ENCODE measurements around the gene CDC37L1.
"Not testable (repeated sequence)": the region's sequence is repeated elsewhere in the genome, so short reads cannot be mapped to it uniquely, and the experiment has no call there.

CDC37L1 gene

GRCh38 chr9:4679268-4680172 lies at the start of gene CDC37L1:
TSS of gene CDC37L1 (plus strand) at chr9:4679569. CDS start at chr9:4679768, 199 bp downstream.
- ATAC-seq (replicated peaks; ENCODE audit: extremely low read depth, poor library complexity, severe bottlenecking) (peak; percentile 95), DNase-seq (ENCODE audit: low spot score in 2 of 2) (peak; percentile 99 to 100)
- H3K27me3 Mint-ChIP-seq = no peaks in the 10 kb centered on the region
- peaks cover 12% of the 10 kb centered on the region for H3K4me1 Mint-ChIP-seq
- H3K9me3 Mint-ChIP-seq = no peaks in the 10 kb centered on the region
- H3K36me3 Mint-ChIP-seq (ENCODE audit: insufficient read depth) = peaks cover 8% of the 10 kb centered on the region
- H3K27ac Mint-ChIP-seq (ENCODE audit: low read depth) = no peak within 1 kb of the TSS
- H3K4me3 Mint-ChIP-seq = no peak within 1 kb of the TSS

GRCh38 chr9:4630836-4631235 lies 48.5 kb upstream of the CDC37L1 start:
- peaks cover 3% of the 10 kb centered on the region for H3K36me3 Mint-ChIP-seq (ENCODE audit: insufficient read depth)
- H3K9me3 Mint-ChIP-seq = no peaks in the 10 kb centered on the region
- DNase-seq (ENCODE audit: low spot score in 2 of 2) (no peak), ATAC-seq (replicated peaks; ENCODE audit: extremely low read depth, poor library complexity, severe bottlenecking) (no peak)
- peak overlapping the region; percentile 27 for H3K27ac Mint-ChIP-seq (ENCODE audit: low read depth)
- peaks cover 10% of the 10 kb centered on the region for H3K4me1 Mint-ChIP-seq
- no peaks in the 10 kb centered on the region for H3K27me3 Mint-ChIP-seq
- no peak overlapping the region for H3K4me3 Mint-ChIP-seq

- H3K27ac Mint-ChIP-seq (ENCODE audit: low read depth) = peak overlapping the region; percentile 39
- no peaks in the 10 kb centered on the region for H3K9me3 Mint-ChIP-seq
- no peak for ATAC-seq (replicated peaks; ENCODE audit: extremely low read depth, poor library complexity, severe bottlenecking)
- DNase-seq (ENCODE audit: low spot score in 2 of 2) = no peak
- no peak overlapping the region for H3K4me3 Mint-ChIP-seq
- no peaks in the 10 kb centered on the region for H3K27me3 Mint-ChIP-seq
- H3K4me1 Mint-ChIP-seq = peaks cover 16% of the 10 kb centered on the region
- H3K36me3 Mint-ChIP-seq (ENCODE audit: insufficient read depth) = no peaks in the 10 kb centered on the region
Measured at GRCh38 chr9:4638968-4639367, 40.4 kb upstream of the CDC37L1 start.

GRCh38 chr9:4639420-4639819 lies 39.9 kb upstream of the CDC37L1 start:
- ATAC-seq (replicated peaks; ENCODE audit: extremely low read depth, poor library complexity, severe bottlenecking) (no peak), DNase-seq (ENCODE audit: low spot score in 2 of 2) (no peak)
- H3K27ac Mint-ChIP-seq (ENCODE audit: low read depth) = peak overlapping the region; percentile 39

GRCh38 chr9:4640027-4640426 lies 39.3 kb upstream of the CDC37L1 start:
- Mint-ChIP-seq H3K4me3 (no peak overlapping the region), H3K27ac (ENCODE audit: low read depth) (no peak overlapping the region), H3K4me1 (peaks cover 21% of the 10 kb centered on the region), H3K9me3 (no peaks in the 10 kb centered on the region), H3K27me3 (no peaks in the 10 kb centered on the region), H3K36me3 (ENCODE audit: insufficient read depth) (peaks cover 2% of the 10 kb centered on the region)
- ATAC-seq (replicated peaks; ENCODE audit: extremely low read depth, poor library complexity, severe bottlenecking) (no peak), DNase-seq (ENCODE audit: low spot score in 2 of 2) (peak; percentile 26 to 53)

More at GRCh38 chr9:4639420-4639819, 39.9 kb upstream of the CDC37L1 start:
- H3K36me3 Mint-ChIP-seq (ENCODE audit: insufficient read depth) = peaks cover under 1% of the 10 kb centered on the region
- H3K4me1 Mint-ChIP-seq = peaks cover 17% of the 10 kb centered on the region
- no peaks in the 10 kb centered on the region for H3K9me3 Mint-ChIP-seq
- H3K27me3 Mint-ChIP-seq = no peaks in the 10 kb centered on the region
- H3K4me3 Mint-ChIP-seq = no peak overlapping the region

- Mint-ChIP-seq H3K27me3 (no peaks in the 10 kb centered on the region), H3K27ac (ENCODE audit: low read depth) (peak overlapping the region; percentile 23), H3K4me1 (peaks cover 21% of the 10 kb centered on the region), H3K36me3 (ENCODE audit: insufficient read depth) (peaks cover 2% of the 10 kb centered on the region), H3K9me3 (no peaks in the 10 kb centered on the region), H3K4me3 (no peak overlapping the region)
- ATAC-seq (replicated peaks; ENCODE audit: extremely low read depth, poor library complexity, severe bottlenecking) = no peak
- no peak for DNase-seq (ENCODE audit: low spot score in 2 of 2)
Measured at GRCh38 chr9:4642351-4642750, 37.0 kb upstream of the CDC37L1 start.

- peaks cover 4% of the 10 kb centered on the region for H3K36me3 Mint-ChIP-seq (ENCODE audit: insufficient read depth)
- peak overlapping the region; percentile 85 for H3K27ac Mint-ChIP-seq (ENCODE audit: low read depth)
- no peaks in the 10 kb centered on the region for H3K9me3 Mint-ChIP-seq
- peak in 1 of 2 donors; percentile 45 for DNase-seq (ENCODE audit: low spot score in 2 of 2)
- H3K4me3 Mint-ChIP-seq = peak overlapping the region; percentile 59
- ATAC-seq (replicated peaks; ENCODE audit: extremely low read depth, poor library complexity, severe bottlenecking) = peak; percentile 94
- H3K4me1 Mint-ChIP-seq = peaks cover 29% of the 10 kb centered on the region
- no peaks in the 10 kb centered on the region for H3K27me3 Mint-ChIP-seq
Measured at GRCh38 chr9:4654084-4654483, 25.3 kb upstream of the CDC37L1 start.

GRCh38 chr9:4654538-4654937 lies 24.8 kb upstream of the CDC37L1 start:
- H3K4me3 Mint-ChIP-seq = peak overlapping the region; percentile 59
- no peaks in the 10 kb centered on the region for H3K27me3 Mint-ChIP-seq
- DNase-seq (ENCODE audit: low spot score in 2 of 2) (no peak), ATAC-seq (replicated peaks; ENCODE audit: extremely low read depth, poor library complexity, severe bottlenecking) (no peak)
- peak overlapping the region; percentile 85 for H3K27ac Mint-ChIP-seq (ENCODE audit: low read depth)
- peaks cover 29% of the 10 kb centered on the region for H3K4me1 Mint-ChIP-seq
- peaks cover 4% of the 10 kb centered on the region for H3K36me3 Mint-ChIP-seq (ENCODE audit: insufficient read depth)
- H3K9me3 Mint-ChIP-seq = no peaks in the 10 kb centered on the region

GRCh38 chr9:4656196-4656595 lies 23.2 kb upstream of the CDC37L1 start:
- not testable (repeated sequence) for H3K27ac Mint-ChIP-seq (ENCODE audit: low read depth); H3K9me3 Mint-ChIP-seq

GRCh38 chr9:4656621-4657020 lies 22.7 kb upstream of the CDC37L1 start:
- ATAC-seq (replicated peaks; ENCODE audit: extremely low read depth, poor library complexity, severe bottlenecking) (no peak), DNase-seq (ENCODE audit: low spot score in 2 of 2) (no peak)
- H3K9me3 Mint-ChIP-seq = no peaks in the 10 kb centered on the region
- H3K4me1 Mint-ChIP-seq = peaks cover 37% of the 10 kb centered on the region
- H3K36me3 Mint-ChIP-seq (ENCODE audit: insufficient read depth) = peaks cover 6% of the 10 kb centered on the region
- no peaks in the 10 kb centered on the region for H3K27me3 Mint-ChIP-seq
- no peak overlapping the region for H3K27ac Mint-ChIP-seq (ENCODE audit: low read depth)
- H3K4me3 Mint-ChIP-seq = no peak overlapping the region

More at GRCh38 chr9:4656196-4656595, 23.2 kb upstream of the CDC37L1 start:
- peaks cover 32% of the 10 kb centered on the region for H3K4me1 Mint-ChIP-seq
- H3K27me3 Mint-ChIP-seq; H3K4me3 Mint-ChIP-seq; H3K36me3 Mint-ChIP-seq (ENCODE audit: insufficient read depth); ATAC-seq (replicated peaks; ENCODE audit: extremely low read depth, poor library complexity, severe bottlenecking); DNase-seq (ENCODE audit: low spot score in 2 of 2): not testable (repeated sequence)

GRCh38 chr9:4657426-4658159 lies 21.8 kb upstream of the CDC37L1 start:
- Mint-ChIP-seq H3K36me3 (ENCODE audit: insufficient read depth) (peaks cover 12% of the 10 kb centered on the region), H3K27me3 (no peaks in the 10 kb centered on the region), H3K27ac (ENCODE audit: low read depth) (no peak overlapping the region), H3K9me3 (no peaks in the 10 kb centered on the region), H3K4me3 (no peak overlapping the region), H3K4me1 (peaks cover 45% of the 10 kb centered on the region)
- ATAC-seq (replicated peaks; ENCODE audit: extremely low read depth, poor library complexity, severe bottlenecking) = no peak
- DNase-seq (ENCODE audit: low spot score in 2 of 2) = no peak

- not testable (repeated sequence) for DNase-seq (ENCODE audit: low spot score in 2 of 2); H3K4me3 Mint-ChIP-seq; ATAC-seq (replicated peaks; ENCODE audit: extremely low read depth, poor library complexity, severe bottlenecking); H3K9me3 Mint-ChIP-seq; H3K27me3 Mint-ChIP-seq; H3K27ac Mint-ChIP-seq (ENCODE audit: low read depth)
- peaks cover 16% of the 10 kb centered on the region for H3K36me3 Mint-ChIP-seq (ENCODE audit: insufficient read depth)
- H3K4me1 Mint-ChIP-seq = peaks cover 55% of the 10 kb centered on the region
Measured at GRCh38 chr9:4660665-4661064, 18.7 kb upstream of the CDC37L1 start.

Measured in central memory CD8-positive, alpha-beta T cell (primary cell).